Muscle of back (tissue), 13 donors: ENCODE results near the gene TPM3. TPM values are rescaled to one million over a fixed set of nuclear protein-coding genes. Genes with fewer than 3 reads are reported as not detected.
A peak's percentile ranks its signal among the peaks of the same experiment; 100 is the strongest.
"Not testable (repeated sequence)": the region's sequence is repeated elsewhere in the genome, so short reads cannot be mapped to it uniquely, and the experiment has no call there.

ENCODE experiments used
- DNase-seq, 3 donors: peaks; one replicate each; pipeline versions ENCODE4 v3.0.0 to v3.0.0-alpha.2; 2013
- long read RNA-seq, 9 donors: transcript quantifications; one replicate each; lab custom pipeline, GENCODE V29; 2026
- polyA plus RNA-seq, 10 donors: library from polyadenylated mRNA; unstranded; fragments of 120-200 nt; gene quantifications; one replicate each; pipeline ENCODE4 v1.2.1, GENCODE V29; 2013; ENCODE audit not compliant: insufficient read length in 10 of 10

Gene TPM3
- 100 to 1,000 TPM; 271 to 851 (median 615) TPM for polyA plus RNA-seq
- long read RNA-seq, donor 1, transcript TPM3-210 (10 exons, 1,523 nt): major isoform, 254 of 1,072 reads
- long read RNA-seq, donor 1, transcript TPM3-212 (8 exons, 3,131 nt): minor isoform, 38 of 1,072 reads
- long read RNA-seq, donor 1, partial matches to known transcripts: 719 of 1,072 reads
- long read RNA-seq, donor 1, other reads (novel, unspliced or antisense): 59 of 1,072 reads
- long read RNA-seq, donor 2, transcript TPM3-210 (10 exons, 1,523 nt): major isoform, 197 of 846 reads
- long read RNA-seq, donor 2, transcript TPM3-212 (8 exons, 3,131 nt): minor isoform, 25 of 846 reads
- long read RNA-seq, donor 2, partial matches to known transcripts: 575 of 846 reads
- long read RNA-seq, donor 2, other reads (novel, unspliced or antisense): 42 of 846 reads
- long read RNA-seq, donor 3: 0 reads
- long read RNA-seq, donor 4, transcript TPM3-210 (10 exons, 1,523 nt): major isoform, 222 of 1,110 reads
- long read RNA-seq, donor 4, transcript TPM3-212 (8 exons, 3,131 nt): minor isoform, 30 of 1,110 reads
- long read RNA-seq, donor 4, partial matches to known transcripts: 789 of 1,110 reads
- long read RNA-seq, donor 4, other reads (novel, unspliced or antisense): 62 of 1,110 reads
- long read RNA-seq, donor 5, transcript TPM3-210 (10 exons, 1,523 nt): major isoform, 258 of 1,133 reads
- long read RNA-seq, donor 5, transcript TPM3-212 (8 exons, 3,131 nt): minor isoform, 50 of 1,133 reads
- long read RNA-seq, donor 5, partial matches to known transcripts: 767 of 1,133 reads
- long read RNA-seq, donor 5, other reads (novel, unspliced or antisense): 55 of 1,133 reads
- long read RNA-seq, donor 6, transcript TPM3-212 (8 exons, 3,131 nt): minor isoform, 38 of 1,818 reads
- long read RNA-seq, donor 6, transcript TPM3-210 (10 exons, 1,523 nt): major isoform, 353 of 1,818 reads
- long read RNA-seq, donor 6, transcript TPM3-216 (4 exons, 746 nt): minor isoform, 5 of 1,818 reads
- long read RNA-seq, donor 6, partial matches to known transcripts: 1,215 of 1,818 reads
- long read RNA-seq, donor 6, other reads (novel, unspliced or antisense): 203 of 1,818 reads
- long read RNA-seq, donor 7, transcript TPM3-210 (10 exons, 1,523 nt): major isoform, 104 of 479 reads
- long read RNA-seq, donor 7, transcript TPM3-213 (4 exons, 2,147 nt): minor isoform, 5 of 479 reads
- long read RNA-seq, donor 7, transcript TPM3-212 (8 exons, 3,131 nt): minor isoform, 32 of 479 reads
- long read RNA-seq, donor 7, partial matches to known transcripts: 312 of 479 reads
- long read RNA-seq, donor 7, other reads (novel, unspliced or antisense): 21 of 479 reads
- long read RNA-seq, donor 8, transcript TPM3-210 (10 exons, 1,523 nt): major isoform, 127 of 730 reads
- long read RNA-seq, donor 8, transcript TPM3-212 (8 exons, 3,131 nt): minor isoform, 39 of 730 reads
- long read RNA-seq, donor 8, partial matches to known transcripts: 512 of 730 reads
- long read RNA-seq, donor 8, other reads (novel, unspliced or antisense): 43 of 730 reads
- long read RNA-seq, donor 9, transcript TPM3-210 (10 exons, 1,523 nt): major isoform, 9 of 49 reads
- long read RNA-seq, donor 9, partial matches to known transcripts: 34 of 49 reads
- long read RNA-seq, donor 9, other reads (novel, unspliced or antisense): 0 of 49 reads

GRCh38 chr1:154191990-154192461 lies at the start of gene TPM3:
Gene TPM3 (minus strand): TSS chr1:154192100. CDS start chr1:154192018, 82 bp downstream.
- DNase-seq: peak in 1 of 3 donors; percentile 39

- no peak for DNase-seq
Measured at GRCh38 chr1:154240294-154240833, 48.5 kb upstream of the TPM3 start.

- DNase-seq: no peak
Measured at GRCh38 chr1:154239491-154239890, 47.6 kb upstream of the TPM3 start.

GRCh38 chr1:154237880-154238506 lies 46.1 kb upstream of the TPM3 start:
- DNase-seq: no peak

- no peak for DNase-seq
Measured at GRCh38 chr1:154237435-154237834, 45.5 kb upstream of the TPM3 start.

GRCh38 chr1:154236855-154237254 lies 45.0 kb upstream of the TPM3 start:
- DNase-seq: no peak

- not testable (repeated sequence) for DNase-seq
Measured at GRCh38 chr1:154233127-154233526, 41.2 kb upstream of the TPM3 start.

- DNase-seq: not testable (repeated sequence)
Measured at GRCh38 chr1:154231112-154231511, 39.2 kb upstream of the TPM3 start.

- no peak for DNase-seq
Measured at GRCh38 chr1:154225370-154225769, 33.5 kb upstream of the TPM3 start.

- no peak for DNase-seq
Measured at GRCh38 chr1:154223621-154224020, 31.7 kb upstream of the TPM3 start.

GRCh38 chr1:154222918-154223317 lies 31.0 kb upstream of the TPM3 start:
- DNase-seq: no peak

- no peak for DNase-seq
Measured at GRCh38 chr1:154222518-154222917, 30.6 kb upstream of the TPM3 start.

GRCh38 chr1:154221278-154222001 lies 29.5 kb upstream of the TPM3 start:
- DNase-seq: peak; percentile 42 to 81 (median 52)

GRCh38 chr1:154220970-154221277 lies 29.0 kb upstream of the TPM3 start:
- no peak for DNase-seq

- DNase-seq: peak; percentile 100
Measured at GRCh38 chr1:154220071-154220969, 28.4 kb upstream of the TPM3 start, which contains the start of gene UBAP2L. Gene UBAP2L (plus strand): TSS chr1:154220955. CDS start chr1:154225124, 4,169 bp downstream.

GRCh38 chr1:154219541-154219940 lies 27.6 kb upstream of the TPM3 start:
- DNase-seq: peak in 2 of 3 donors; percentile 16 to 43

- no peak for DNase-seq
Measured at GRCh38 chr1:154218545-154218944, 26.6 kb upstream of the TPM3 start.

GRCh38 chr1:154213274-154213673 lies 21.4 kb upstream of the TPM3 start:
- DNase-seq: no peak
